ENCODE data around the gene TCF21.
"Not testable (repeated sequence)": the region's sequence is repeated elsewhere in the genome, so short reads cannot be mapped to it uniquely, and the experiment has no call there.

Gene TCF21

GRCh38 chr6:133918208-133918930, 29.5 kb downstream of the TCF21 start:
- Histone ChIP-seq H3K27ac (ENCODE audit: low read depth, low read length) (no peak overlapping the region), H3K9ac (ENCODE audit: low read length in 5 of 5) (no peak overlapping the region)

GRCh38 chr6:133919362-133919761, 30.4 kb downstream of the TCF21 start:
- no peaks in the 10 kb centered on the region for H3K36me3 ChIP-seq (ENCODE audit: control insufficient read depth in 5 of 5, insufficient read depth in 5 of 5, low read length in 5 of 5)
- no peaks in the 10 kb centered on the region for H3K9me3 ChIP-seq (ENCODE audit: control insufficient read depth in 5 of 5, low read length in 5 of 5)
- H3K9ac ChIP-seq (ENCODE audit: low read length in 5 of 5): no peak overlapping the region
- H3K4me3 ChIP-seq (ENCODE audit: low read depth in 1 of 5, low read length in 5 of 5): no peak overlapping the region
- H3K4me1 ChIP-seq (ENCODE audit: control insufficient read depth in 5 of 5, insufficient read depth in 5 of 5, low read length in 5 of 5): peaks cover 0 to 4% (median 2%) of the 10 kb centered on the region in 5 donors
- no peak overlapping the region for H3K27ac ChIP-seq (ENCODE audit: low read depth, low read length)
- H3K27me3 ChIP-seq (ENCODE audit: control insufficient read depth in 5 of 5, insufficient read depth in 4 of 5, low read length in 5 of 5): peaks cover 0 to 5% (median 0%) of the 10 kb centered on the region in 5 donors

More at GRCh38 chr6:133918208-133918930, 29.5 kb downstream of the TCF21 start:
- Histone ChIP-seq H3K4me3 (ENCODE audit: low read depth in 1 of 5, low read length in 5 of 5) (no peak overlapping the region), H3K9me3 (ENCODE audit: control insufficient read depth in 5 of 5, low read length in 5 of 5) (peaks cover 0 to 5% (median 3%) of the 10 kb centered on the region in 5 donors), H3K4me1 (ENCODE audit: control insufficient read depth in 5 of 5, insufficient read depth in 5 of 5, low read length in 5 of 5) (peaks cover 0 to 4% (median 2%) of the 10 kb centered on the region in 5 donors), H3K36me3 (ENCODE audit: control insufficient read depth in 5 of 5, insufficient read depth in 5 of 5, low read length in 5 of 5) (no peaks in the 10 kb centered on the region), H3K27me3 (ENCODE audit: control insufficient read depth in 5 of 5, insufficient read depth in 4 of 5, low read length in 5 of 5) (peaks cover 0 to 5% (median 0%) of the 10 kb centered on the region in 5 donors)

- Histone ChIP-seq H3K27ac (ENCODE audit: low read depth, low read length) (no peak overlapping the region), H3K4me3 (ENCODE audit: low read depth in 1 of 5, low read length in 5 of 5) (no peak overlapping the region), H3K4me1 (ENCODE audit: control insufficient read depth in 5 of 5, insufficient read depth in 5 of 5, low read length in 5 of 5) (peaks cover 0 to 4% (median 2%) of the 10 kb centered on the region in 5 donors), H3K27me3 (ENCODE audit: control insufficient read depth in 5 of 5, insufficient read depth in 4 of 5, low read length in 5 of 5) (peaks cover 0 to 5% (median 0%) of the 10 kb centered on the region in 5 donors), H3K9ac (ENCODE audit: low read length in 5 of 5) (no peak overlapping the region), H3K9me3 (ENCODE audit: control insufficient read depth in 5 of 5, low read length in 5 of 5) (no peaks in the 10 kb centered on the region), H3K36me3 (ENCODE audit: control insufficient read depth in 5 of 5, insufficient read depth in 5 of 5, low read length in 5 of 5) (no peaks in the 10 kb centered on the region)
These were observed 32.4 kb downstream of the TCF21 start for GRCh38 chr6:133921249-133921859.

GRCh38 chr6:133923938-133924593, 35.2 kb downstream of the TCF21 start:
- Histone ChIP-seq H3K9ac (ENCODE audit: low read length in 5 of 5) (no peak overlapping the region), H3K4me1 (ENCODE audit: control insufficient read depth in 5 of 5, insufficient read depth in 5 of 5, low read length in 5 of 5) (no peaks in the 10 kb centered on the region), H3K27me3 (ENCODE audit: control insufficient read depth in 5 of 5, insufficient read depth in 4 of 5, low read length in 5 of 5) (peaks cover 0 to 5% (median 4%) of the 10 kb centered on the region in 5 donors), H3K27ac (ENCODE audit: low read depth, low read length) (no peak overlapping the region), H3K4me3 (ENCODE audit: low read depth in 1 of 5, low read length in 5 of 5) (no peak overlapping the region), H3K36me3 (ENCODE audit: control insufficient read depth in 5 of 5, insufficient read depth in 5 of 5, low read length in 5 of 5) (no peaks in the 10 kb centered on the region), H3K9me3 (ENCODE audit: control insufficient read depth in 5 of 5, low read length in 5 of 5) (no peaks in the 10 kb centered on the region)

- not testable (repeated sequence) for H3K36me3 ChIP-seq (ENCODE audit: control insufficient read depth in 5 of 5, insufficient read depth in 5 of 5, low read length in 5 of 5); H3K4me1 ChIP-seq (ENCODE audit: control insufficient read depth in 5 of 5, insufficient read depth in 5 of 5, low read length in 5 of 5); H3K9ac ChIP-seq (ENCODE audit: low read length in 5 of 5); H3K4me3 ChIP-seq (ENCODE audit: low read depth in 1 of 5, low read length in 5 of 5); H3K27me3 ChIP-seq (ENCODE audit: control insufficient read depth in 5 of 5, insufficient read depth in 4 of 5, low read length in 5 of 5); H3K9me3 ChIP-seq (ENCODE audit: control insufficient read depth in 5 of 5, low read length in 5 of 5); H3K27ac ChIP-seq (ENCODE audit: low read depth, low read length)
These were observed 42.3 kb downstream of the TCF21 start for GRCh38 chr6:133931221-133931620.

GRCh38 chr6:133936352-133936751, 47.4 kb downstream of the TCF21 start:
- not testable (repeated sequence) for H3K4me3 ChIP-seq (ENCODE audit: low read depth in 1 of 5, low read length in 5 of 5)

GRCh38 chr6:133937909-133938308, 49.0 kb downstream of the TCF21 start:
- no peaks in the 10 kb centered on the region for H3K36me3 ChIP-seq (ENCODE audit: control insufficient read depth in 5 of 5, insufficient read depth in 5 of 5, low read length in 5 of 5)
- H3K4me1 ChIP-seq (ENCODE audit: control insufficient read depth in 5 of 5, insufficient read depth in 5 of 5, low read length in 5 of 5): peaks cover 0 to 7% (median 2%) of the 10 kb centered on the region in 5 donors

More at GRCh38 chr6:133936352-133936751, 47.4 kb downstream of the TCF21 start:
- not testable (repeated sequence) for H3K27me3 ChIP-seq (ENCODE audit: control insufficient read depth in 5 of 5, insufficient read depth in 4 of 5, low read length in 5 of 5); H3K27ac ChIP-seq (ENCODE audit: low read depth, low read length); H3K9ac ChIP-seq (ENCODE audit: low read length in 5 of 5); H3K36me3 ChIP-seq (ENCODE audit: control insufficient read depth in 5 of 5, insufficient read depth in 5 of 5, low read length in 5 of 5); H3K9me3 ChIP-seq (ENCODE audit: control insufficient read depth in 5 of 5, low read length in 5 of 5); H3K4me1 ChIP-seq (ENCODE audit: control insufficient read depth in 5 of 5, insufficient read depth in 5 of 5, low read length in 5 of 5)

GRCh38 chr6:133938533-133938932, 49.6 kb downstream of the TCF21 start:
- H3K4me1 ChIP-seq (ENCODE audit: control insufficient read depth in 5 of 5, insufficient read depth in 5 of 5, low read length in 5 of 5): peaks cover 0 to 7% (median 2%) of the 10 kb centered on the region in 5 donors
- no peaks in the 10 kb centered on the region for H3K27me3 ChIP-seq (ENCODE audit: control insufficient read depth in 5 of 5, insufficient read depth in 4 of 5, low read length in 5 of 5)
- no peaks in the 10 kb centered on the region for H3K9me3 ChIP-seq (ENCODE audit: control insufficient read depth in 5 of 5, low read length in 5 of 5)
- H3K9ac ChIP-seq (ENCODE audit: low read length in 5 of 5): no peak overlapping the region
- no peak overlapping the region for H3K4me3 ChIP-seq (ENCODE audit: low read depth in 1 of 5, low read length in 5 of 5)
- no peaks in the 10 kb centered on the region for H3K36me3 ChIP-seq (ENCODE audit: control insufficient read depth in 5 of 5, insufficient read depth in 5 of 5, low read length in 5 of 5)
- no peak overlapping the region for H3K27ac ChIP-seq (ENCODE audit: low read depth, low read length)

More at GRCh38 chr6:133937909-133938308, 49.0 kb downstream of the TCF21 start:
- Histone ChIP-seq H3K4me3 (ENCODE audit: low read depth in 1 of 5, low read length in 5 of 5) (no peak overlapping the region), H3K27me3 (ENCODE audit: control insufficient read depth in 5 of 5, insufficient read depth in 4 of 5, low read length in 5 of 5) (no peaks in the 10 kb centered on the region), H3K9ac (ENCODE audit: low read length in 5 of 5) (no peak overlapping the region), H3K27ac (ENCODE audit: low read depth, low read length) (no peak overlapping the region), H3K9me3 (ENCODE audit: control insufficient read depth in 5 of 5, low read length in 5 of 5) (no peaks in the 10 kb centered on the region)

GRCh38 chr6:133939778-133940667, 51.1 kb downstream of the TCF21 start:
- Histone ChIP-seq H3K27ac (ENCODE audit: low read depth, low read length) (no peak overlapping the region), H3K27me3 (ENCODE audit: control insufficient read depth in 5 of 5, insufficient read depth in 4 of 5, low read length in 5 of 5) (no peaks in the 10 kb centered on the region), H3K9ac (ENCODE audit: low read length in 5 of 5) (no peak overlapping the region)

More at GRCh38 chr6:133939778-133940667, 51.1 kb downstream of the TCF21 start:
- peak overlapping the region in 3 of 5 donors; percentile 7 to 36 (median 15) for H3K4me3 ChIP-seq (ENCODE audit: low read depth in 1 of 5, low read length in 5 of 5)
- no peaks in the 10 kb centered on the region for H3K36me3 ChIP-seq (ENCODE audit: control insufficient read depth in 5 of 5, insufficient read depth in 5 of 5, low read length in 5 of 5)
- no peaks in the 10 kb centered on the region for H3K9me3 ChIP-seq (ENCODE audit: control insufficient read depth in 5 of 5, low read length in 5 of 5)
- H3K4me1 ChIP-seq (ENCODE audit: control insufficient read depth in 5 of 5, insufficient read depth in 5 of 5, low read length in 5 of 5): peaks cover 0 to 7% (median 2%) of the 10 kb centered on the region in 5 donors
